ENCODE measurements around the gene ADIPOR2. TPM values are rescaled to one million over a fixed set of nuclear protein-coding genes. Genes with fewer than 3 reads are reported as not detected.
"Not testable (repeated sequence)": the region's sequence is repeated elsewhere in the genome, so short reads cannot be mapped to it uniquely, and the experiment has no call there.

The ADIPOR2 gene
- total and polyA plus RNA-seq, 2 experiments from 2014 or later: 5.8 to 25.7 TPM

DNA sequence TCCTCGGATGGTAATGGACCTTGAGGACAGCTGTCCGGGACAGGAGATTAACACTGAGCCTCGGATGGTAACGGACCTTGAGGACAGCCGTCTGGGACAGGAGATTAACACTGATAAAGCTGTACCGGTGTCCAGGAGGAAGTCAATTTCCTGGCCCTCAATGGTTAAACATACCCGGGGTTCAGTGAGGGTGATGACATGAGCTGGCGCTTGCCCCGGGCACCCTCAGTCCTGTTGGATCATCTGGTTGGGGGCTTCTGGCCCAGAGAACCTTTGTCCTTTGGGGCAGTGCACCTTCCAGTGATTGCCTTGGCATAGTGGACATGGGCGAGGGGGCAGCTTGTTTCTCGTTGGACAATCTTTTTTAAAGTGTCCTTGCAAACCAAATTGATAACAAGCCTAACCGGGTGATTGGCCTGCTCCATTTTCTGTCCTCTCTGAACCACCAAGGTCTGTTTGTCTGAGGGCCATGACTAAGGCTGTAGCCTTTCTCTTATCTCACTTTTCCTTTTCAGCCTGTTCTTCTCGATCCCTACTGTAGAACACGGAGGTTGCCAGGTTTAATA is 23.0 kb downstream of the ADIPOR2 start:
- not testable (repeated sequence) for H3K27me3 ChIP-seq; H3K27ac ChIP-seq; H3K4me3 ChIP-seq; H3K36me3 ChIP-seq; DNase-seq (ENCODE audit: low read depth in 1 of 2, low spot score in 1 of 2); H3K4me1 ChIP-seq (ENCODE audit: low read depth); H3K9me3 ChIP-seq (ENCODE audit: low read depth)

DNA sequence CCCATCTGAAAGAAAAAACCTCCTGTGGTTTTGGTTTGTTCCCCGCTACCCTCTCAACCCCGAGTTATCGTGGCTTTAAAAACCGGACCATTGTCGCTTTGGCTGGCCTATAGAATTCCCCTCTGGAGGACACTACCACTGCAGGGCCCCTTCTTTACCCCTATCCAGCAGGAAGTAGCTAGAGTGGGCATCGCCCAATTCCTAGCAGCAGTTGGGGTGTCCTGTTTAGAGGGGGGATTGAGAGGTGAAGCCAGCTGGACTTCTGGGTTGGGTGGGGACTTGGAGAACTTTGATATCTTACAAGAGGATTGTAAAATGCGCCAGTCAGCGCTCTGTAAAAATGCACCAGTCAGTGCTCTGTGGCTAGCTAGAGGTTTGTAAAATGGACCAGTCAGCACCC is 24.6 kb downstream of the ADIPOR2 start:
- not testable (repeated sequence) for H3K4me3 ChIP-seq; H3K4me1 ChIP-seq (ENCODE audit: low read depth); H3K9me3 ChIP-seq (ENCODE audit: low read depth); DNase-seq (ENCODE audit: low read depth in 1 of 2, low spot score in 1 of 2); H3K27ac ChIP-seq; H3K36me3 ChIP-seq; H3K27me3 ChIP-seq

DNA sequence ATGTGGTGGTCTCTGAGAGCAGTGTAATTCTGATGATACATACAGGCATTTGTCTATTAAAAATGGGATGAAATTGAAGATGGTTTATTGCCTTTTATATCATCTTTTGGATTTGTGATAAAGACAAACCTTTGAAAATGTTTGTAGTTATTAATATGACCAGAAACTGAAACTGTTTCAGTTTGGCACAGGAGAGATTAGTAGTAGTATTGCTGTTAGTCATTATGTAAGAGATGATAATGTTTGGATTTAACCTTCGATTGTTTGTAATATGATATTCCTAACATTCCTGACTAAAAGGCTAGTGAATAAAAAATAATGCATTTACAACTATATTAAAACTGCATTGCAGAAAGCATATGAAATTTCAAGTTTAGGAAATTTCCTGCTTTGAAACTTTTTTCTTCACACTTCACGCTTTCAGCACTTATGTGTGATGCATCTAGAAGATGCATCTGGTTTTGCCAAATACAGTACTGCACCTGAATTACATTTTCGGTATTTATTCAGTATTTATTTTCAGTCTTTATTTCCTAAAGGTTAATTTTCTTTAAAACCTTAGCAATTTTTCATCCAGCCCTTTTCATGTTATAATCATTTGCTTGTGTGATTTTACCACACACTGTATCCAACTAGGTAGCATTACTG is 25.5 kb downstream of the ADIPOR2 start:
- H3K27ac ChIP-seq: no peak overlapping the region
- no peak overlapping the region for H3K4me3 ChIP-seq
- DNase-seq (ENCODE audit: low read depth in 1 of 2, low spot score in 1 of 2): no peak
- H3K9me3 ChIP-seq (ENCODE audit: low read depth): no peaks in the 10 kb centered on the region
- no peaks in the 10 kb centered on the region for H3K27me3 ChIP-seq
- no peaks in the 10 kb centered on the region for H3K4me1 ChIP-seq (ENCODE audit: low read depth)
- no peaks in the 10 kb centered on the region for H3K36me3 ChIP-seq
- TF ChIP-seq, protein P1, sequence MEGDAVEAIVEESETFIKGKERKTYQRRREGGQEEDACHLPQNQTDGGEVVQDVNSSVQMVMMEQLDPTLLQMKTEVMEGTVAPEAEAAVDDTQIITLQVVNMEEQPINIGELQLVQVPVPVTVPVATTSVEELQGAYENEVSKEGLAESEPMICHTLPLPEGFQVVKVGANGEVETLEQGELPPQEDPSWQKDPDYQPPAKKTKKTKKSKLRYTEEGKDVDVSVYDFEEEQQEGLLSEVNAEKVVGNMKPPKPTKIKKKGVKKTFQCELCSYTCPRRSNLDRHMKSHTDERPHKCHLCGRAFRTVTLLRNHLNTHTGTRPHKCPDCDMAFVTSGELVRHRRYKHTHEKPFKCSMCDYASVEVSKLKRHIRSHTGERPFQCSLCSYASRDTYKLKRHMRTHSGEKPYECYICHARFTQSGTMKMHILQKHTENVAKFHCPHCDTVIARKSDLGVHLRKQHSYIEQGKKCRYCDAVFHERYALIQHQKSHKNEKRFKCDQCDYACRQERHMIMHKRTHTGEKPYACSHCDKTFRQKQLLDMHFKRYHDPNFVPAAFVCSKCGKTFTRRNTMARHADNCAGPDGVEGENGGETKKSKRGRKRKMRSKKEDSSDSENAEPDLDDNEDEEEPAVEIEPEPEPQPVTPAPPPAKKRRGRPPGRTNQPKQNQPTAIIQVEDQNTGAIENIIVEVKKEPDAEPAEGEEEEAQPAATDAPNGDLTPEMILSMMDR (IDR thresholded peaks at IDR 0.05; ENCODE audit: low read depth, low read length): no peak

DNA sequence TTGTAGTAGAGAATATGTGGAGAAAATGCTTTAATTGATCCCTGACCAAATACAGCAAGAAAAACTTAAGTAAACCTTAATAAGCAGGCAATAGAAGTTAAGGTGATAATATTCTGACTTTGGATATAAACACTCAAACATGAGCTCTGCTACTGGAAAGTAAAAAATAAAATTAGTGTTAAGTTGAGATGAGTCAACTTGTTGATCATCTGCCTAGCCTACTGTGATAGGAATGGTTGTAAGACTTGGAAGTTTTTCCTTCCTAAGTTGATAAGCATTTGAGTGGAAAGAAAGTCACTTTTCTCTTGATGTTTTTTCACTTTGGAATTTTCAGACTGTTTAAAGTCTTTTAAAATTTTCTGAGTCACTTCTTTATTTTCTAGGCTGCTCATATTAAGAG is 26.0 kb downstream of the ADIPOR2 start:
- no peaks in the 10 kb centered on the region for H3K9me3 ChIP-seq (ENCODE audit: low read depth)
- DNase-seq (ENCODE audit: low read depth in 1 of 2, low spot score in 1 of 2): peak in 1 of 2 donors; percentile 33

DNA sequence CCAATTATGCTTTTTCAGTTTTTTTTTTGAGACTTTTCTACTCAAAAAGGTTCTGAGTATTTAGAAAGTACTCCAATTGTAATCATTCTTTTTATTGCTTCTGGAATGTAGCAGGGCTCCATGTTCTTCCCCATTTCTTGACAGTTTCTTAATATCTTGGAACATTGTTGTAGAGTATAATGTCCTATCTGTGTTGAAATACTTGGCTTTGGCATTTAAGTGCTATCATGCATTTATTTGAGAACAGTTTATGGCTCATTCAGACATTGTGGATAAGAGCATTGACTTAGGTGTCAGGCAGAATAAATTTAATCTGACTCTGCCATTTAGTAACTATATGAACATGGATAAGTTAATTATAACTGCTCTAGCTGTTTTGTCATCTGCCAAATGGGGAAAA is 28.3 kb downstream of the ADIPOR2 start:
- Histone ChIP-seq H3K27me3 (no peaks in the 10 kb centered on the region), H3K4me1 (ENCODE audit: low read depth) (no peaks in the 10 kb centered on the region), H3K9me3 (ENCODE audit: low read depth) (no peaks in the 10 kb centered on the region), H3K4me3 (no peak overlapping the region), H3K36me3 (no peaks in the 10 kb centered on the region), H3K27ac (no peak overlapping the region)
- TF ChIP-seq, protein P1 (IDR thresholded peaks at IDR 0.05; ENCODE audit: low read depth, low read length): no peak
- DNase-seq (ENCODE audit: low read depth in 1 of 2, low spot score in 1 of 2): peak in 1 of 2 donors; percentile 72

More for the DNA sequence above, 26.0 kb downstream of the ADIPOR2 start:
- no peaks in the 10 kb centered on the region for H3K4me1 ChIP-seq (ENCODE audit: low read depth)
- no peaks in the 10 kb centered on the region for H3K27me3 ChIP-seq
- H3K27ac ChIP-seq: no peak overlapping the region
- no peaks in the 10 kb centered on the region for H3K36me3 ChIP-seq
- TF ChIP-seq, protein P1 (IDR thresholded peaks at IDR 0.05; ENCODE audit: low read depth, low read length): no peak
- H3K4me3 ChIP-seq: no peak overlapping the region

DNA sequence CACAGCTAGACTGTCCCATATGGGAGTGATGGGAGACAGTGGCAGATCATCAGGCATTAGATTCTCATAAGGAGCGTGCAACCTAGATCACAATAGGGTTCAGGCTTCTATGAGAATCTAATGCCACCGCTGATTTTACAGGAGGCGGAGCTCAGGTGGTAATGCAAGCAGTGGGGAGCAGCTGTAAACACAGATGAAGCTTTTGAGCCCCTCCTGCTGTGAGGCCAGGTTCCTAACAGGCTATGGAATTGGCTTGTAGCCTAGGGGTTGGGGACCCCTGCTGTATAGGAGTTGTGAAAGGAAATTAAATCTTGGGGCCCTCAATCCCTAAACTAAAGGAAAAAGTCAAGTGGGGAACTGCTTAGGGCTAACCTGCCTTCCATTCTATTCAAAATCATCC is 29.6 kb downstream of the ADIPOR2 start:
- DNase-seq (ENCODE audit: low read depth in 1 of 2, low spot score in 1 of 2): no peak
- TF ChIP-seq, protein P1 (IDR thresholded peaks at IDR 0.05; ENCODE audit: low read depth, low read length): no peak
- no peaks in the 10 kb centered on the region for H3K36me3 ChIP-seq
- no peaks in the 10 kb centered on the region for H3K27me3 ChIP-seq
- no peaks in the 10 kb centered on the region for H3K9me3 ChIP-seq (ENCODE audit: low read depth)
- no peaks in the 10 kb centered on the region for H3K4me1 ChIP-seq (ENCODE audit: low read depth)
- H3K27ac ChIP-seq: no peak overlapping the region
- no peak overlapping the region for H3K4me3 ChIP-seq
